C4-2B (cell line): ENCODE measurements around the gene BAHCC1.

Experiments used
- H3K27ac ChIP-seq: fragments of 450-650 bp; 2 replicates; pipeline ENCODE4 v1.5.1; 2017
- CTCF ChIP-seq: fragments of 450-650 bp; conservative IDR thresholded peaks from 2 replicates; pipeline ENCODE4 v1.5.1; 2017; ENCODE audit warnings: mild to moderate bottlenecking
- ZFX ChIP-seq: fragments of 450-650 bp; IDR thresholded peaks from 2 replicates; pipeline ENCODE4 v1.6.1; 2017

The BAHCC1 gene

GRCh38 chr17:81454473-81454872 lies 59.2 kb downstream of the BAHCC1 start:
- no peak overlapping the region for H3K27ac ChIP-seq
- TF ChIP-seq CTCF (no peak), ZFX (no peak)

- H3K27ac ChIP-seq = no peak overlapping the region
- TF ChIP-seq CTCF (no peak), ZFX (no peak)
These were observed 60.1 kb downstream of the BAHCC1 start for GRCh38 chr17:81455387-81455786.

- no peak overlapping the region for H3K27ac ChIP-seq
- no peak for TF ChIP-seq ZFX
- TF ChIP-seq CTCF = no peak
These were observed 60.8 kb downstream of the BAHCC1 start for GRCh38 chr17:81456091-81456490.

GRCh38 chr17:81456798-81457197 lies 61.5 kb downstream of the BAHCC1 start:
- H3K27ac ChIP-seq = no peak overlapping the region
- TF ChIP-seq ZFX (no peak), CTCF (no peak)

GRCh38 chr17:81457401-81457800 lies 62.1 kb downstream of the BAHCC1 start:
- H3K27ac ChIP-seq = no peak overlapping the region
- no peak for TF ChIP-seq ZFX
- no peak for TF ChIP-seq CTCF

GRCh38 chr17:81457917-81458555 lies 62.8 kb downstream of the BAHCC1 start:
- H3K27ac ChIP-seq = no peak overlapping the region
- TF ChIP-seq CTCF (no peak), ZFX (no peak)

GRCh38 chr17:81458628-81459027 lies 63.4 kb downstream of the BAHCC1 start:
- H3K27ac ChIP-seq = no peak overlapping the region
- TF ChIP-seq ZFX (no peak), CTCF (no peak)
